Measurements from ENCODE around the gene OR13G1.
"Not testable (repeated sequence)": the region's sequence is repeated elsewhere in the genome, so short reads cannot be mapped to it uniquely, and the experiment has no call there.

The OR13G1 gene, protein sequence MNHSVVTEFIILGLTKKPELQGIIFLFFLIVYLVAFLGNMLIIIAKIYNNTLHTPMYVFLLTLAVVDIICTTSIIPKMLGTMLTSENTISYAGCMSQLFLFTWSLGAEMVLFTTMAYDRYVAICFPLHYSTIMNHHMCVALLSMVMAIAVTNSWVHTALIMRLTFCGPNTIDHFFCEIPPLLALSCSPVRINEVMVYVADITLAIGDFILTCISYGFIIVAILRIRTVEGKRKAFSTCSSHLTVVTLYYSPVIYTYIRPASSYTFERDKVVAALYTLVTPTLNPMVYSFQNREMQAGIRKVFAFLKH

DNA sequence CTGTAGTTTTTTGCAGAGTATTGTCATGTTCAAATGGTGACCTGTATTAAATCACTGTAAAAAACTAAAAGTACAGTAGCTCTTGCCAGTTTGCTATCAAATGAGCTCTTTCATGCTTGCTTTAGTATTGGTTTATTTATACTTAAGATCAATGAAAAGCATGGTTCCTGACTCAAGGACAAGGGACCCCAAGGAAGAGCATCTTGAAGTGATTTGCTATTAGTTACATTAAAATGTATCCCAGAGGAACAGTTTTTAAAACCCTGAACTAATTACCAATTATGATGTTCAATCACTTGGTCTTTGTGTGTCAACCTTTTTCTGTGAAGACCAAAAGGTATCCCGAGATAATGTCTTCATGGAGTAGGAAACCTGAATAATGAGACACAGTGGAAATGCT is at the start of gene OR13G1:
Gene OR13G1, minus strand, starts transcription at position 101 of the 400 bp plus-strand sequence. CDS start 6,698 bp downstream, outside the sequence.
- no peak within 1 kb of the TSS for H3K27ac ChIP-seq
- H3K4me2 ChIP-seq, result no peak within 1 kb of the TSS
- H3K9ac ChIP-seq, result no peak within 1 kb of the TSS
- H3K9me3 ChIP-seq (replicated peaks in 1 of 11), result no peaks in the 10 kb centered on the region
- H4K20me1 ChIP-seq, result no peaks in the 10 kb centered on the region
- H3K4me3 ChIP-seq, result no peak within 1 kb of the TSS
- H3K4me1 ChIP-seq, result no peaks in the 10 kb centered on the region
- TF ChIP-seq Cebpa-rat (IDR thresholded peaks at IDR 0.05), result no peak
- no peaks in the 10 kb centered on the region for H3K27me3 ChIP-seq
- H3K36me3 ChIP-seq, result no peaks in the 10 kb centered on the region

DNA sequence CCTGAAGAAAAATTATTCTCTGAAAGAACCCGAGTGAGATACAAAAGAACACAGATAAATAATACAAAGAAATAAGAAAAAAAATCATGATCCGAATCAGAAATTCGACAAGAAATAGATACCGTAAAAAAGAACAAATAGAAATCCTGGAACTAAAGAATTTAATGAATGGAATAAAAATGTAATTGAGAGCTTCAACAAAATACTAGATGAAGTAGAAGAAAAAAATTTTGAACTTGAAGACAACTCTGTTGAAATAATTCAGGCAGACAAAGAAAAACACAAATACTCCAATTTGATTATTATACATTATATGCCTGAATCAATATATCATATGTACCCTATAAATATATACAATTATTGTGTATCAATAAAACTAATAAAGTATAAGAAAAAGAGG is 41.7 kb upstream of the OR13G1 start:
- H4K20me1 ChIP-seq, result no peaks in the 10 kb centered on the region
- TF ChIP-seq Cebpa-rat (IDR thresholded peaks at IDR 0.05), result no peak
- no peak overlapping the region for H3K9ac ChIP-seq
- no peaks in the 10 kb centered on the region for H3K36me3 ChIP-seq
- H3K9me3 ChIP-seq (replicated peaks in 1 of 11), result peaks cover 6 to 12% (median 10%) of the 10 kb centered on the region in 11 experiments; a peak in 20 of 22 replicates
- H3K4me2 ChIP-seq, result no peak overlapping the region
- no peaks in the 10 kb centered on the region for H3K27me3 ChIP-seq
- no peaks in the 10 kb centered on the region for H3K4me1 ChIP-seq
- no peak overlapping the region for H3K4me3 ChIP-seq
- H3K27ac ChIP-seq, result no peak overlapping the region

DNA sequence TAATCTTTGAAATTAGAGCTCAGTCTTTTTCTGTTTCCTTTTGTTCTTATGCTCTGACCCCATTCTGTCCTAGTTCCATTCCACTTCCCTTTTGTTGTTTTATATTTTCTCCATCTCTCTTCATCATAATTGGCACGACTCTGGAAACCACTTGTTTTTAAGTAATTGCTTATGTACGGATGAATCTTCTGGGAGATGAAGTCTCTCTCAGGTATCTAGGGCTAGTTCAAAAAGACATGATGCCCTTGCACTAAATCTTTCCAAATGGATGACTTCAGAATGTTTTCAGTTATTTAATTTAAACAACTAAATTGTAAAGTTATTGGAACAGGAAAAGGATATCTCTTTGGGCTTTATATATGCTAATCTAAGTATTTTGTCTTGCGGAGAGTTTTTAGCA is 37.0 kb upstream of the OR13G1 start, which contains the start of gene OR6F1:
Gene OR6F1, minus strand, starts transcription at position 101 of the 400 bp plus-strand sequence. CDS start 3,891 bp downstream, outside the sequence.
- Histone ChIP-seq H3K4me2 (no peak within 1 kb of the TSS), H3K9ac (no peak within 1 kb of the TSS), H3K9me3 (replicated peaks in 1 of 11) (peaks cover 6 to 12% (median 10%) of the 10 kb centered on the region in 11 experiments; a peak in 20 of 22 replicates), H3K27ac (no peak within 1 kb of the TSS), H3K4me1 (no peaks in the 10 kb centered on the region), H3K36me3 (no peaks in the 10 kb centered on the region), H4K20me1 (no peaks in the 10 kb centered on the region), H3K4me3 (no peak within 1 kb of the TSS), H3K27me3 (no peaks in the 10 kb centered on the region)
- TF ChIP-seq Cebpa-rat (IDR thresholded peaks at IDR 0.05), result no peak

DNA sequence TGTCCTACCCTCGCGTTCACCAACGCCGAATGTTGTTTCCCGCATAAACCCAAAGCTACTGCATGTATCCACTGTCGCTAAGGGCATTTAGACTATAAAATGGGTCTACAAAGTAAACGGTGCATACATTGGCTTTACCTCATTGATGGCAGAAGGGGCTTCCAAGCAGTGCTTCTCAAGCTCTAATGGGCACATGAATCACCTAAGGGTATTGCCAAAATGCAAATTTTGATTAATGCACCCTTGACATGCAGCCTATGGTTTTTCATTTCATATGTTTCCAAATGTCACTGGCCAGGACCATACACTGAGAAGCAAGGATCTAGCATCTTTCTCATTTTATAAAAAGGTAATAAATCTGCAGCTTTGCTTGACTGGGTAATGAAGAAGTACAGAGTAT is 34.2 kb upstream of the OR13G1 start:
- H3K36me3 ChIP-seq, result no peaks in the 10 kb centered on the region
- no peak overlapping the region for H3K4me2 ChIP-seq
- H3K27ac ChIP-seq, result no peak overlapping the region
- H3K9ac ChIP-seq, result no peak overlapping the region
- H3K4me1 ChIP-seq, result no peaks in the 10 kb centered on the region
- no peak overlapping the region for H3K4me3 ChIP-seq
- no peaks in the 10 kb centered on the region for H4K20me1 ChIP-seq
- H3K9me3 ChIP-seq (replicated peaks in 1 of 11), result no peaks in the 10 kb centered on the region
- no peak for TF ChIP-seq Cebpa-rat (IDR thresholded peaks at IDR 0.05)
- H3K27me3 ChIP-seq, result no peaks in the 10 kb centered on the region

DNA sequence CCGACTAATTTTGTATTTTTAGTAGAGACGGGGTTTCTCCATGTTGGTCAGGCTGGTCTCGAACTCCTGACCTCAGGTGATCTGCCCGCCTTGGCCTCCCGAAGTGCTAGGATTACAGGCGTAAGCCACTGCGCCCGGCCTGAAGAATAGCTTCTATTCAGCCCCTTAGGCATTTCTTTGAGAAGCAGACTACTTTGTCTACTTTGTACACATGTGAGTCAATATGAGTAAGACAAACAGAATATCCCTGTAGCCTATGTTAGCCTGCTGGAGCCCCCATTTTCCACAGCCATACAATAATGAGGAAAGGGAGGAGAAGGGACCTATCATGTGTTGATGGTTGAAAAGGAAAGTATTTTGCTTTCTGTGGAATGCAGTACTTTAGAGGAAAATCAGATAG is 31.1 kb upstream of the OR13G1 start:
- not testable (repeated sequence) for H3K4me3 ChIP-seq; H3K36me3 ChIP-seq; H4K20me1 ChIP-seq; H3K4me2 ChIP-seq; H3K9me3 ChIP-seq (replicated peaks in 1 of 11); H3K4me1 ChIP-seq; H3K27ac ChIP-seq; H3K27me3 ChIP-seq; H3K9ac ChIP-seq

DNA sequence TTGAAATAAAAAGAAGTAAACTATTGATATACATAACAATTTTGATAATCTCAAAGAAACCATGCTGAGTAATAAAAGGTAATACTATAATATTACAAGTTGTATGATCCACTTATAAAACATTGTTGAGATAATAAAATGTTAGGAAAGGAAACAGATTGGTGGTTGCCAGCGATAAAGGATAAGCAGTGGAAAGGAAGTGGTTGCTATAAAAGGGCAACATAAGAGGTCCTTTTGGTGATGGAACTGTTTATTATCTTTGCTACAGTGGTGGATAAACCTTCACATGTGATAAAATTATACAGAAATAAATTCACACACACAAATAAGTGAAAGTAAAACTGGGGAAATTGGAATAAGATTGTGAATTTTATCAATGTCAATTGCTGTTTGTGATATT is 21.8 kb upstream of the OR13G1 start:
- no peaks in the 10 kb centered on the region for H4K20me1 ChIP-seq

DNA sequence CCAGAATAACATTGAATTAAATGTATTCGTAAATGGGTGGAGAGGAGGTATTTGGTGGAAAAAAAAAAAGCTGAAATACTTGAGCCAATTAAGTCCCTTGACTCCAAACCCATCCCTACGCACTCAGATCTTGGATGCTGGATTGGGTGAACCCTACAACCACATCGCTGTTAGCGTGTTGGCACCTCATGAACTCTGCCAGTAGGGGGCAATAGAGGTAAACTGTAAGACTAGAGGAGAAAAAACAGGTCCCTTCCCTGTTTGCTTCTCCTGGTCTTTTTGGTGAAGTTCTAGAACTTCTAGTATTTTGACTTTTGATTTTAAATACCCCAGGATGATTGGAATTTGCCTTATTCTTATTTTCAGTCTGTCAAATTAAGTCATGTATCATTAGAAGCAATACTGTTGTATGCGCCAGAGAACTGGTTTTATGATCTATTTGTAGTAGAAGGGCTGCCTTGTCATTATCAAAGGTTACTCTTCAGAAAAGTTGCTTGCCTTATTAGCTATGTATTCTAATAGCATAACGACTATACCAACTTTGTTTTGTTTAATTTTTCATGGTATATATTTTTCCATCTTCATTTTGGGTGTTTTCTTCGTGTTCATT is 1.9 kb upstream of the OR13G1 start:
- Histone ChIP-seq H3K4me3 (no peak overlapping the region), H3K27ac (no peak overlapping the region), H3K4me2 (no peak overlapping the region), H3K4me1 (no peaks in the 10 kb centered on the region), H4K20me1 (no peaks in the 10 kb centered on the region), H3K27me3 (no peaks in the 10 kb centered on the region), H3K36me3 (no peaks in the 10 kb centered on the region), H3K9ac (no peak overlapping the region), H3K9me3 (replicated peaks in 1 of 11) (no peaks in the 10 kb centered on the region)
- TF ChIP-seq Cebpa-rat (IDR thresholded peaks at IDR 0.05), result no peak

More for the DNA sequence above, 21.8 kb upstream of the OR13G1 start:
- no peak overlapping the region for H3K4me2 ChIP-seq
- H3K27me3 ChIP-seq, result no peaks in the 10 kb centered on the region
- no peaks in the 10 kb centered on the region for H3K36me3 ChIP-seq
- H3K9me3 ChIP-seq (replicated peaks in 1 of 11), result no peaks in the 10 kb centered on the region
- H3K4me1 ChIP-seq, result no peaks in the 10 kb centered on the region
- no peak overlapping the region for H3K4me3 ChIP-seq
- TF ChIP-seq Cebpa-rat (IDR thresholded peaks at IDR 0.05), result no peak
- no peak overlapping the region for H3K27ac ChIP-seq
- H3K9ac ChIP-seq, result no peak overlapping the region

DNA sequence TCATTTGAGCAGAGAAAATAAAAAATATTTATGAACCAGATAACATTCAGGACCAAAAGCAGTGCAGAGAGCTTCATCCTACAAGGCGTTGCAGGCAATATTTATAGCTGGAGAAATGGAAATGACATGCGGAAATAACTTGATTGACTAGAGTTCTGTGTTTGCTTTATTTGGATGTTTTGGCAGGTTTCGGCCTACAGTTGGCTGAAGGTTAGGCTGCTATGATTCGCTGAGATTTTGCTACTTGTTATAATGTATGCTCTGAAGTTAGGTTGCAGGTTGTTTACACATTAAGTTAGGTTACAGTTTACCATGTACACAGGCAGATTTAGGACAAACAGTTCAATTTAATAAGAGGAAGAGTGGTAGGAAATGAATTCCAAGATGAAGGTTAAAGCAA is 632 bp upstream of the OR13G1 start:
- Histone ChIP-seq H3K36me3 (no peaks in the 10 kb centered on the region), H3K27me3 (no peaks in the 10 kb centered on the region), H3K27ac (no peak overlapping the region), H3K4me3 (no peak overlapping the region), H3K9ac (no peak overlapping the region), H4K20me1 (no peaks in the 10 kb centered on the region), H3K9me3 (replicated peaks in 1 of 11) (no peaks in the 10 kb centered on the region), H3K4me1 (no peaks in the 10 kb centered on the region), H3K4me2 (no peak overlapping the region)
- no peak for TF ChIP-seq Cebpa-rat (IDR thresholded peaks at IDR 0.05)

DNA sequence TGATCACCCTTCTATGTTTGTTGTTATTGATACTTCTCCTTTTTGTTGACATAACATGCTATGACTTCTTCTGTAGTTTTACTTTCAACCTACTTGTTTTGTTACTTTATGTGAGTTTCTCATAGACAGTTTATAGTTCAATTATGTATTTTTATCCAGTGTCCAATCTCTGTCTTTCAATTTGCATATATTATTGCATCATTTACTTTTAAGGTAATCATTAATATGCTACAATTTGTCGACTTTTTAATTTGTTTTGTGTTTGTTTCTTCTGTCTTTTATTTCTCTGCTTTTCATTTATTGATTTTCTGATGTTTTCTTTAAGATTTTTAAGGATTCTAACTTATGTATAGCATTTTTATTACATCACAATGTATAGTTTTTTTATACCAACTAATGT is 10.3 kb downstream of the OR13G1 start:
- H3K27ac ChIP-seq, result no peak overlapping the region
- H3K4me3 ChIP-seq, result no peak overlapping the region
- H3K27me3 ChIP-seq, result no peaks in the 10 kb centered on the region
- no peak overlapping the region for H3K4me2 ChIP-seq
- no peak overlapping the region for H3K9ac ChIP-seq
- H3K9me3 ChIP-seq (replicated peaks in 1 of 11), result peaks cover 0 to 6% (median 5%) of the 10 kb centered on the region in 11 experiments; a peak in 10 of 22 replicates
- no peaks in the 10 kb centered on the region; a peak in 1 of 20 replicates for H3K4me1 ChIP-seq
- H3K36me3 ChIP-seq, result no peaks in the 10 kb centered on the region
- no peaks in the 10 kb centered on the region for H4K20me1 ChIP-seq
- TF ChIP-seq Cebpa-rat (IDR thresholded peaks at IDR 0.05), result no peak
